ENCODE measurements around the gene ARFGEF3. TPM values are rescaled to one million over a fixed set of nuclear protein-coding genes. Genes with fewer than 3 reads are reported as not detected.
A peak's percentile ranks its signal among the peaks of the same experiment; 100 is the strongest.
"Not testable (repeated sequence)": the region's sequence is repeated elsewhere in the genome, so short reads cannot be mapped to it uniquely, and the experiment has no call there.

The ARFGEF3 gene
- total RNA-seq, 4 donors from 2014 or later = 8.9 to 12.0 (median 10.5) TPM

GRCh38 chr6:138286698-138287097 is 125.0 kb downstream of the ARFGEF3 start:
- no peak overlapping the region for H3K4me3 ChIP-seq
- H3K9me3 ChIP-seq = no peaks in the 10 kb centered on the region
- DNase-seq = no peak
- TF ChIP-seq POLR2A (IDR thresholded peaks at IDR 0.05) (no peak), CTCF (IDR thresholded peaks at IDR 0.05) (no peak)
- H3K36me3 ChIP-seq = no peaks in the 10 kb centered on the region
- H3K27ac ChIP-seq = no peak overlapping the region
- no peaks in the 10 kb centered on the region for H3K4me1 ChIP-seq
- no peaks in the 10 kb centered on the region for H3K27me3 ChIP-seq

GRCh38 chr6:138287144-138287955 is 125.6 kb downstream of the ARFGEF3 start:
- peak in 2 of 3 donors; percentile 63 to 80 for DNase-seq
- TF ChIP-seq CTCF (IDR thresholded peaks at IDR 0.05) (peak in 5 of 6 experiments; percentile 37 to 66 (median 63)), POLR2A (IDR thresholded peaks at IDR 0.05) (no peak)

GRCh38 chr6:138288428-138289085 is 126.8 kb downstream of the ARFGEF3 start:
- H3K36me3 ChIP-seq, H3K9me3 ChIP-seq, H3K27me3 ChIP-seq, DNase-seq, H3K4me1 ChIP-seq, H3K27ac ChIP-seq, H3K4me3 ChIP-seq: not testable (repeated sequence)

More at GRCh38 chr6:138287144-138287955, 125.6 kb downstream of the ARFGEF3 start:
- H3K4me1 ChIP-seq = no peaks in the 10 kb centered on the region
- H3K27me3 ChIP-seq = no peaks in the 10 kb centered on the region
- H3K27ac ChIP-seq = no peak overlapping the region
- H3K36me3 ChIP-seq = no peaks in the 10 kb centered on the region
- H3K9me3 ChIP-seq = no peaks in the 10 kb centered on the region
- H3K4me3 ChIP-seq = no peak overlapping the region

- H3K36me3 ChIP-seq = no peaks in the 10 kb centered on the region
- DNase-seq = no peak
Measured at GRCh38 chr6:138289739-138290138, 128.0 kb downstream of the ARFGEF3 start.

GRCh38 chr6:138290423-138290962 is 128.8 kb downstream of the ARFGEF3 start:
- Histone ChIP-seq H3K9me3 (no peaks in the 10 kb centered on the region), H3K27ac (no peak overlapping the region)

More at GRCh38 chr6:138289739-138290138, 128.0 kb downstream of the ARFGEF3 start:
- no peaks in the 10 kb centered on the region for H3K27me3 ChIP-seq
- no peaks in the 10 kb centered on the region for H3K4me1 ChIP-seq
- no peaks in the 10 kb centered on the region for H3K9me3 ChIP-seq
- H3K4me3 ChIP-seq = no peak overlapping the region
- no peak overlapping the region for H3K27ac ChIP-seq
- TF ChIP-seq POLR2A (IDR thresholded peaks at IDR 0.05) (no peak), CTCF (IDR thresholded peaks at IDR 0.05) (peak in 4 of 6 experiments; percentile 8 to 26 (median 15))

More at GRCh38 chr6:138290423-138290962, 128.8 kb downstream of the ARFGEF3 start:
- Histone ChIP-seq H3K4me3 (no peak overlapping the region), H3K36me3 (no peaks in the 10 kb centered on the region), H3K27me3 (no peaks in the 10 kb centered on the region), H3K4me1 (no peaks in the 10 kb centered on the region)
- no peak for DNase-seq
- TF ChIP-seq POLR2A (IDR thresholded peaks at IDR 0.05) = no peak
- no peak for TF ChIP-seq CTCF (IDR thresholded peaks at IDR 0.05)
